ENCODE results near the gene SMIM45.

DNA sequence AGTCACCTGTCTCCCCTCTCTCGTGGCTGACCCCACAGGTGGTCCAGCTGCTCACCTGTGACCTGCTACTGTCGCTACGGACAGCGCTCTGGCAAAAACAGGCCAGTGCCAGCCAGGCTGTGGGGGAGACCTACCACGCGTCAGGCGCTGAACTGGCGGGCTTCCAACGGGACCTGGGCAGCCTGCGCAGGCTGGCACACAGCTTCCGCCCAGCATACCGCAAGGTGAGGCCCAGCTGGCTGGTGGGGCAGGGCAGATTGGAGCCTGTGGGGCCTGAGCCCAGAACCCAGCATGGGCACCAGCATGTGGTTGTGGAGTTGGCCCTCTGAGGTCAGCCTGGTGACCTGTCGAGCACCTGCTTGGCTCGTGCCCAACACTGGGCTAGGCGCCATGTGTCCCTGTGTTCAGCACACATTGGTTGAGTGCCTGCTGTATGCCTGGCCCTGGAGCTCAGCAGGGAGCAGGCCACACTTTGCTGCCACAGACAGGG, 49.0 kb upstream of the SMIM45 start:
- TF ChIP-seq, protein P1, sequence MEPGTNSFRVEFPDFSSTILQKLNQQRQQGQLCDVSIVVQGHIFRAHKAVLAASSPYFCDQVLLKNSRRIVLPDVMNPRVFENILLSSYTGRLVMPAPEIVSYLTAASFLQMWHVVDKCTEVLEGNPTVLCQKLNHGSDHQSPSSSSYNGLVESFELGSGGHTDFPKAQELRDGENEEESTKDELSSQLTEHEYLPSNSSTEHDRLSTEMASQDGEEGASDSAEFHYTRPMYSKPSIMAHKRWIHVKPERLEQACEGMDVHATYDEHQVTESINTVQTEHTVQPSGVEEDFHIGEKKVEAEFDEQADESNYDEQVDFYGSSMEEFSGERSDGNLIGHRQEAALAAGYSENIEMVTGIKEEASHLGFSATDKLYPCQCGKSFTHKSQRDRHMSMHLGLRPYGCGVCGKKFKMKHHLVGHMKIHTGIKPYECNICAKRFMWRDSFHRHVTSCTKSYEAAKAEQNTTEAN (CRISPR knock-in tag; IDR thresholded peaks at IDR 0.05): no peak
- TF ChIP-seq, protein P2, sequence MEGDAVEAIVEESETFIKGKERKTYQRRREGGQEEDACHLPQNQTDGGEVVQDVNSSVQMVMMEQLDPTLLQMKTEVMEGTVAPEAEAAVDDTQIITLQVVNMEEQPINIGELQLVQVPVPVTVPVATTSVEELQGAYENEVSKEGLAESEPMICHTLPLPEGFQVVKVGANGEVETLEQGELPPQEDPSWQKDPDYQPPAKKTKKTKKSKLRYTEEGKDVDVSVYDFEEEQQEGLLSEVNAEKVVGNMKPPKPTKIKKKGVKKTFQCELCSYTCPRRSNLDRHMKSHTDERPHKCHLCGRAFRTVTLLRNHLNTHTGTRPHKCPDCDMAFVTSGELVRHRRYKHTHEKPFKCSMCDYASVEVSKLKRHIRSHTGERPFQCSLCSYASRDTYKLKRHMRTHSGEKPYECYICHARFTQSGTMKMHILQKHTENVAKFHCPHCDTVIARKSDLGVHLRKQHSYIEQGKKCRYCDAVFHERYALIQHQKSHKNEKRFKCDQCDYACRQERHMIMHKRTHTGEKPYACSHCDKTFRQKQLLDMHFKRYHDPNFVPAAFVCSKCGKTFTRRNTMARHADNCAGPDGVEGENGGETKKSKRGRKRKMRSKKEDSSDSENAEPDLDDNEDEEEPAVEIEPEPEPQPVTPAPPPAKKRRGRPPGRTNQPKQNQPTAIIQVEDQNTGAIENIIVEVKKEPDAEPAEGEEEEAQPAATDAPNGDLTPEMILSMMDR (IDR thresholded peaks at IDR 0.05): no peak
- TF ChIP-seq PRRX2 (CRISPR knock-in tag; IDR thresholded peaks at IDR 0.05) (no peak), ZNF138 (CRISPR knock-in tag; conservative IDR thresholded peaks at IDR 0.05) (no peak), NR3C1 (CRISPR knock-in tag; conservative IDR thresholded peaks at IDR 0.05; ENCODE audit: low read depth) (no peak), ZNF121 (CRISPR knock-in tag; IDR thresholded peaks at IDR 0.05) (no peak), SMAD3 (CRISPR knock-in tag; IDR thresholded peaks at IDR 0.05; ENCODE audit: borderline replicate concordance) (no peak)
- TF ChIP-seq, protein P3, sequence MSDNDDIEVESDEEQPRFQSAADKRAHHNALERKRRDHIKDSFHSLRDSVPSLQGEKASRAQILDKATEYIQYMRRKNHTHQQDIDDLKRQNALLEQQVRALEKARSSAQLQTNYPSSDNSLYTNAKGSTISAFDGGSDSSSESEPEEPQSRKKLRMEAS (CRISPR knock-in tag; IDR thresholded peaks at IDR 0.05): no peak
- TF ChIP-seq, protein P4, sequence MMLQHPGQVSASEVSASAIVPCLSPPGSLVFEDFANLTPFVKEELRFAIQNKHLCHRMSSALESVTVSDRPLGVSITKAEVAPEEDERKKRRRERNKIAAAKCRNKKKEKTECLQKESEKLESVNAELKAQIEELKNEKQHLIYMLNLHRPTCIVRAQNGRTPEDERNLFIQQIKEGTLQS (CRISPR knock-in tag; conservative IDR thresholded peaks at IDR 0.05): no peak
- TF ChIP-seq, protein P5, sequence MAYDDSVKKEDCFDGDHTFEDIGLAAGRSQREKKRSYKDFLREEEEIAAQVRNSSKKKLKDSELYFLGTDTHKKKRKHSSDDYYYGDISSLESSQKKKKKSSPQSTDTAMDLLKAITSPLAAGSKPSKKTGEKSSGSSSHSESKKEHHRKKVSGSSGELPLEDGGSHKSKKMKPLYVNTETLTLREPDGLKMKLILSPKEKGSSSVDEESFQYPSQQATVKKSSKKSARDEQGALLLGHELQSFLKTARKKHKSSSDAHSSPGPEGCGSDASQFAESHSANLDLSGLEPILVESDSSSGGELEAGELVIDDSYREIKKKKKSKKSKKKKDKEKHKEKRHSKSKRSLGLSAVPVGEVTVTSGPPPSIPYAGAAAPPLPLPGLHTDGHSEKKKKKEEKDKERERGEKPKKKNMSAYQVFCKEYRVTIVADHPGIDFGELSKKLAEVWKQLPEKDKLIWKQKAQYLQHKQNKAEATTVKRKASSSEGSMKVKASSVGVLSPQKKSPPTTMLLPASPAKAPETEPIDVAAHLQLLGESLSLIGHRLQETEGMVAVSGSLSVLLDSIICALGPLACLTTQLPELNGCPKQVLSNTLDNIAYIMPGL (CRISPR knock-in tag; IDR thresholded peaks at IDR 0.05): no peak
- TF ChIP-seq, protein P6, sequence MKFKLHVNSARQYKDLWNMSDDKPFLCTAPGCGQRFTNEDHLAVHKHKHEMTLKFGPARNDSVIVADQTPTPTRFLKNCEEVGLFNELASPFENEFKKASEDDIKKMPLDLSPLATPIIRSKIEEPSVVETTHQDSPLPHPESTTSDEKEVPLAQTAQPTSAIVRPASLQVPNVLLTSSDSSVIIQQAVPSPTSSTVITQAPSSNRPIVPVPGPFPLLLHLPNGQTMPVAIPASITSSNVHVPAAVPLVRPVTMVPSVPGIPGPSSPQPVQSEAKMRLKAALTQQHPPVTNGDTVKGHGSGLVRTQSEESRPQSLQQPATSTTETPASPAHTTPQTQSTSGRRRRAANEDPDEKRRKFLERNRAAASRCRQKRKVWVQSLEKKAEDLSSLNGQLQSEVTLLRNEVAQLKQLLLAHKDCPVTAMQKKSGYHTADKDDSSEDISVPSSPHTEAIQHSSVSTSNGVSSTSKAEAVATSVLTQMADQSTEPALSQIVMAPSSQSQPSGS (CRISPR knock-in tag; IDR thresholded peaks at IDR 0.05; ENCODE audit: borderline replicate concordance, low read depth): no peak
- TF ChIP-seq, protein P7, sequence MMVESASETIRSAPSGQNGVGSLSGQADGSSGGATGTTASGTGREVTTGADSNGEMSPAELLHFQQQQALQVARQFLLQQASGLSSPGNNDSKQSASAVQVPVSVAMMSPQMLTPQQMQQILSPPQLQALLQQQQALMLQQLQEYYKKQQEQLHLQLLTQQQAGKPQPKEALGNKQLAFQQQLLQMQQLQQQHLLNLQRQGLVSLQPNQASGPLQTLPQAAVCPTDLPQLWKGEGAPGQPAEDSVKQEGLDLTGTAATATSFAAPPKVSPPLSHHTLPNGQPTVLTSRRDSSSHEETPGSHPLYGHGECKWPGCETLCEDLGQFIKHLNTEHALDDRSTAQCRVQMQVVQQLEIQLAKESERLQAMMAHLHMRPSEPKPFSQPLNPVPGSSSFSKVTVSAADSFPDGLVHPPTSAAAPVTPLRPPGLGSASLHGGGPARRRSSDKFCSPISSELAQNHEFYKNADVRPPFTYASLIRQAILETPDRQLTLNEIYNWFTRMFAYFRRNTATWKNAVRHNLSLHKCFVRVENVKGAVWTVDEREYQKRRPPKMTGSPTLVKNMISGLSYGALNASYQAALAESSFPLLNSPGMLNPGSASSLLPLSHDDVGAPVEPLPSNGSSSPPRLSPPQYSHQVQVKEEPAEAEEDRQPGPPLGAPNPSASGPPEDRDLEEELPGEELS (CRISPR knock-in tag; IDR thresholded peaks at IDR 0.05): no peak
- TF ChIP-seq, protein P8, sequence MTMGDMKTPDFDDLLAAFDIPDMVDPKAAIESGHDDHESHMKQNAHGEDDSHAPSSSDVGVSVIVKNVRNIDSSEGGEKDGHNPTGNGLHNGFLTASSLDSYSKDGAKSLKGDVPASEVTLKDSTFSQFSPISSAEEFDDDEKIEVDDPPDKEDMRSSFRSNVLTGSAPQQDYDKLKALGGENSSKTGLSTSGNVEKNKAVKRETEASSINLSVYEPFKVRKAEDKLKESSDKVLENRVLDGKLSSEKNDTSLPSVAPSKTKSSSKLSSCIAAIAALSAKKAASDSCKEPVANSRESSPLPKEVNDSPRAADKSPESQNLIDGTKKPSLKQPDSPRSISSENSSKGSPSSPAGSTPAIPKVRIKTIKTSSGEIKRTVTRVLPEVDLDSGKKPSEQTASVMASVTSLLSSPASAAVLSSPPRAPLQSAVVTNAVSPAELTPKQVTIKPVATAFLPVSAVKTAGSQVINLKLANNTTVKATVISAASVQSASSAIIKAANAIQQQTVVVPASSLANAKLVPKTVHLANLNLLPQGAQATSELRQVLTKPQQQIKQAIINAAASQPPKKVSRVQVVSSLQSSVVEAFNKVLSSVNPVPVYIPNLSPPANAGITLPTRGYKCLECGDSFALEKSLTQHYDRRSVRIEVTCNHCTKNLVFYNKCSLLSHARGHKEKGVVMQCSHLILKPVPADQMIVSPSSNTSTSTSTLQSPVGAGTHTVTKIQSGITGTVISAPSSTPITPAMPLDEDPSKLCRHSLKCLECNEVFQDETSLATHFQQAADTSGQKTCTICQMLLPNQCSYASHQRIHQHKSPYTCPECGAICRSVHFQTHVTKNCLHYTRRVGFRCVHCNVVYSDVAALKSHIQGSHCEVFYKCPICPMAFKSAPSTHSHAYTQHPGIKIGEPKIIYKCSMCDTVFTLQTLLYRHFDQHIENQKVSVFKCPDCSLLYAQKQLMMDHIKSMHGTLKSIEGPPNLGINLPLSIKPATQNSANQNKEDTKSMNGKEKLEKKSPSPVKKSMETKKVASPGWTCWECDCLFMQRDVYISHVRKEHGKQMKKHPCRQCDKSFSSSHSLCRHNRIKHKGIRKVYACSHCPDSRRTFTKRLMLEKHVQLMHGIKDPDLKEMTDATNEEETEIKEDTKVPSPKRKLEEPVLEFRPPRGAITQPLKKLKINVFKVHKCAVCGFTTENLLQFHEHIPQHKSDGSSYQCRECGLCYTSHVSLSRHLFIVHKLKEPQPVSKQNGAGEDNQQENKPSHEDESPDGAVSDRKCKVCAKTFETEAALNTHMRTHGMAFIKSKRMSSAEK (CRISPR knock-in tag; IDR thresholded peaks at IDR 0.05; ENCODE audit: borderline replicate concordance): no peak
